CD1c-positive myeloid dendritic cell (primary cell): ENCODE results near the gene CDC14B.

Experiments
- DNase-seq: peaks from one replicate; pipeline ENCODE4 v3.0.0-alpha.2; 2016; ENCODE audit errors: extremely low spot score

Gene CDC14B

GRCh38 chr9:96502539-96503373 is 116.9 kb downstream of the CDC14B start:
- DNase-seq = no peak

DNA sequence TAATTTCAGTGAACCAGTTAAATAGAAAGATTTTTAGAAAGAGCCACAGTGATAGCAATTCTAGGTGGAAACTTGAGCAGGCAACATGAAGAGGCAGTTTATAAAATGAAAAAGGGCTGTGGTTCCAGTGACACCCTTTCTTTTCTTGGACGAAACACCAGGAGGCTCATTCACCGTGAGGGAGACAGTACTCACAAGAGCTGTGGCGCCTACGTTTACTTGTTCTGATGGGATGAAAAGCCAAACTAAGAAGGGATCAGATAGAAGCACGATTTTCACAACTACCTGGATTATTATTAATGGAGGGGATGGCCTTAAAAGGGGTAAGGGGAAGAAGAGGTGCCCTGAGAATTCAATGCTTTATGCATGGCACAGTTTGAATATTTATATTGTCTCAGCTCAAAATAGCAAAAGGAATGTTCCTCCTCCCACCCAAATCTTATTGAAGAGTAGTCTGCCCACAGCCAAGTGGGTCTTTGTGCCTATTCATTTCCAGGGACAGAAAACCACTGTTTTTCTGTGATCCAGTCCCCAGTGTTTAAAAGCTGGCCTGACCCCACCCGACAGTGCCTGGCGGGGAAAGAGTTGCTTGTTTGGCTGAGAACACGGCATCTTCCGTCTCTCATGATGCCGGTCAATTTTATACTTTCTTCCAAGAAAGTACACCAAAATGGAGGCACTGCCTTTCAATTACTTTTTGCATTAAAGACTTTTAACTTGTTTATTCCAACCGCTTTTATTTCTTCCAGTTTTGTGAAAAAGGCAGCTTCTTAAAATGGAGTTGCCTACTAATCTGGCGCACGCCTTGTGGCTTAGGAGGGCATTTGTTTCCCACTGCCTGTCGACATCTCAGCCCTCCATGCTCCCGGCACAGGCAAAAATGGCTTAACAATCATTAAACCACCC is 117.8 kb downstream of the CDC14B start:
- no peak for DNase-seq

GRCh38 chr9:96500696-96501632 is 118.7 kb downstream of the CDC14B start:
- no peak for DNase-seq

DNA sequence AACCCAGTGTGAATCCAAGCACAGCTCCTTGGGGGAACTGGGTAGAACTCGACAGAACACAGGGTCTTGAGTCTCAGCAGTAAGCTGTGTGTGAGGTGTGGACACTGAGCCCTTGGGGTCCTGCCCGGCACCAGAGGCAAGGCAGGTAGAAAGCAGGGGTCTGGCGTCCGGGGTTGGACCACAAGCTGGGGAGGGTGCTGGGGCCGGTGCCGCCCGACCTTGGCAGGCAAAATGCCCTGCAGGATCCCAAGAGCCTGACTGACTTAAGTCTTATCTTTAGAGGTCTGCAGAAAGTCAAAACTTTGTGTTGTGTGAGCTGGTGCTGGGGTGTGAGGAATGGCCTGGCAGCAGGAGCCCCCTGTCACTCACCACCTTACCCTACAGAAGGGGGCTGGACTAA is 120.4 kb downstream of the CDC14B start:
- DNase-seq = no peak

GRCh38 chr9:96498796-96499195 is 120.8 kb downstream of the CDC14B start:
- DNase-seq = no peak

- DNase-seq = no peak
Measured at GRCh38 chr9:96497117-96497399, 122.6 kb downstream of the CDC14B start.

DNA sequence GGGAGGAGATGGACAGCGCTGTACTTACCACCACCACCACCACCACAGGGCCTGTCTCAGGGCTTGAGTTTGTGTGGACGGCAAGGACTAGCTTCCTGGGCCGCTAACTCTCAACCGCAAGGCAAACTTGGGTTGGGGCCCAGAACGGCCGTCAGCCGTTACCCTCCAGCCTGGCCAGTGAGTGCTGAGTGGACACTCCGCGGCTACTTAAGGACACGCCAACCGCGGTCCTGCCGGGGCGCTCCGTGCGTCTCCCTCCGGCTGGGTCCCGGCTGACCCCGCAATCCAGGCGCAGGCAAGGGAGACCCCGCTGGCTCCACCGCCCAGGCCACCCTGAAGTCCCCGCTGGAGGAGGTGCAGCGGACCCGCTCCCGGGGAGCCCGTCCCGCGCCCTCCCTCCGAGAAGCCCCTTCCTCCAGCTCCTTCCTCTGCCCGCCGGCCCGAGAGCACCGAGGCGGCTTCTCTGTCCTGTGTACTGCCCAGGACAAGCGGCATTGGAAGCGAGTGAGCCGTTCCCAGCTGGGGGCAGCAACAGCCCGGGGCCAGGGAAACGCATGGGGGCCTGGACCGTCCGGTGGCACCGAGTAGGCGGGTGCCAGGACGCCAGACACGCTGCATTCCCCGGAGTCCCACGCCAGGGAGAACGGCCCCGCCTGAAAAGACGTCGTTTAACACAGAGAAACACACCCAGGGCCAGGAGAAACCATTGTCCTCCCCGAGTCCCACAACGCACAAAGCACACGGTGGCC is 123.1 kb downstream of the CDC14B start:
- no peak for DNase-seq

DNA sequence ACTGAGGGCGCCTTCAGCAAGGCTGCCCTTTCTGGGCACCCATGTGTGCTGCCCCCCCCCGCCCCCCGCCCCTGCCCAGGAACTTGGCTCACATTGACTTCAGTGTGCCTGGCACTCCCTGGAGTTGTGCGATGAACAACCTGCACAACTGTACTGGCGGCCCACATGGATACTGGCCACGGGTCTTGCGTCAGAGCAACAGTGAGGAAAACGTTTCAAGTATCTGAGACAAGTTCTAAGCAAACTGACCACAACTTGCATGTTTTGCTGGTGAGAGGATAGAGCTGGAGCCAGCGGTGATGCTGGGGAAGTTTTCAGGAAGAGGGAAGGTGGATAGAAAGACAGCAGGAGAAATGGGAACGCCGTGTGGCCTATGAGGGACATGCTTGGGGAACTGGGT is 124.3 kb downstream of the CDC14B start:
- no peak for DNase-seq

DNA sequence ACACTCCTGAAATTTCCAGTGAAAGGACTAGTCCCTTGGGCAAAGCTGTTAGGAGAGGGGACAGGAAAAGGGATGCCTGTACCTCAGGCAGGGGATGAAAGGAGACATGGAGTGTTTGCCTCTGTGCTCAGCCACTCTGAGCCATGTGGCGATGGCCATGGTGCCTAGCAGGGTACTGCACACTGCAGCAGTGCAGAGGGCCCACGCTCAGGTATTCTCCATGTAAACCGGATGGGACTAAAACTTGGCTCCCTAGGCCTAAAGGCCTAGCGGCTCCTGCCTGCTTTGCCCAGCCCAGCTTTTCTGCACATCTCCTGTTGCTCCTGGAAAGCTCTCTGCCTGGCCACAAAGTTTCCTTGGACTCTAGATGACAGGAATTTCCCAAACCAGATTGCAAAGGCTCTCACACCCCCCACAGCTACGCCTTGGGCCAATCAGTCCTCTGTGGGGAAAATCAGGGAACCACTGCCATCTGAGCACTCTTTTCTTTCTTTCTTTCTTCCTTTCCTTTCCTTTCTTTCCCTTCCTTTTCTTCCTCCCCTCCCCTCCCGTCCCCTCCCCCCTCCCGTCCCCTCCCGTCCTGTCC is 125.3 kb downstream of the CDC14B start:
- DNase-seq = no peak

GRCh38 chr9:96493757-96494156 is 125.9 kb downstream of the CDC14B start:
- no peak for DNase-seq

- DNase-seq = no peak
Measured at GRCh38 chr9:96492993-96493531, 126.6 kb downstream of the CDC14B start.

GRCh38 chr9:96491880-96492525 is 127.6 kb downstream of the CDC14B start:
- no peak for DNase-seq

GRCh38 chr9:96491079-96491879 is 128.4 kb downstream of the CDC14B start:
- no peak for DNase-seq

GRCh38 chr9:96490534-96491078 is 129.0 kb downstream of the CDC14B start:
- no peak for DNase-seq

DNA sequence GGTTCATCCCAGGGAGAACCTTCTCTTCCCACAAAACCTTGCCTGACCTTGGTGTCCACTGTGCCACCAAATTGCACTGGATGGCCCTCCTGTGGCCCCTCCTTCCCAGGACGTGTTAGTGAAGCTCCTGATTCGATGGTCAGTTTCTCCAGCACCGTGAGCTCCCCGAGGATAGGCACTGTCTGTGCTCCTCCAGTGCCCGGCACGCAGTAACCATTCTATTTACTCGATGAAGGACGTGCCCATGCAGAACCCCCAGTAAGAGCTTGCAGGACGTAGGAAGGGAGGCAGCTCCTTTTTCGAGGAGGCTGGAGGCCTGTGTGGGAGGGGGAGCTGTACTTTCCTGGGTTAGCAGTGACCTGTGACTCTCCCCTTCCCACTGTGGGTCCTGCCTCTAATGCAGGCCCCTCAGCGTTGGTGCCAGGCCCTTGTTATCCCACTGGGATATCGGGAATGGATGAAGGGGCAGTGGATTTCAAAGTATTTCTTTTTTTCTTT is 130.1 kb downstream of the CDC14B start:
- DNase-seq = no peak

DNA sequence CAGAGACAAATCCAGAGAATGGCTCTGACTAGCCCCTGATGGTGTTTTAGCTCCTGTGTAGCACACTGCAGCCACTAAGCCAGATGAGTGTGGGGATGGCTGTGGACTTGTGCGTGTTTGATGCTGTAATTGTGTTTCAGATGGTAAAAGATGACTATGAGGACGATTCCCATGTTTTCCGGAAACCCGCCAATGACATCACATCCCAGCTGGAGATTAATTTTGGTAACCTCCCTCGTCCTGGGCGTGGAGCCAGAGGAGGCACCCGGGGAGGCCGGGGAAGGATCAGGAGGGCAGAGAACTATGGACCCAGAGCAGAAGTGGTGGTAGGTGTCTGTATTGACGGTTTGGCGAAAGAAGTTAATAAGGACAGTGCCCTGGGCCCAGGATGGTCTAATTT is 131.7 kb downstream of the CDC14B start:
- no peak for DNase-seq

DNA sequence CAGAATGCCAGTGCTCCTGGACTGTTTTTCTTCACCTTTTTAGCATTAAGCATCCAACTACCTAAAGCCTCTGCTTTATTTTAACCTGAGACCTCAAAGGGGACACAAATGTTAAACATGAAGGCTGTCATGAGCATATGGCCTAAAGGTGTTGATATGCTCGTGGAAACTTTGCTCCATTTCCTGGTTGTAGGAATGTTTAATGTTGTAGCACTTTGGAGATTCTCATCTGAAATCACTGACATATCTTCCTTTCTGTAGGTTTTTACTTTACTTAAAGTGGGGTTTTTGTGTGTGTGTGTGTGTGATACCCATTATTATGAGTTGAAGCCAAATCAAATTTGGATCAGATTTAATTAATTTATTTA is 132.6 kb downstream of the CDC14B start:
- DNase-seq = no peak

DNA sequence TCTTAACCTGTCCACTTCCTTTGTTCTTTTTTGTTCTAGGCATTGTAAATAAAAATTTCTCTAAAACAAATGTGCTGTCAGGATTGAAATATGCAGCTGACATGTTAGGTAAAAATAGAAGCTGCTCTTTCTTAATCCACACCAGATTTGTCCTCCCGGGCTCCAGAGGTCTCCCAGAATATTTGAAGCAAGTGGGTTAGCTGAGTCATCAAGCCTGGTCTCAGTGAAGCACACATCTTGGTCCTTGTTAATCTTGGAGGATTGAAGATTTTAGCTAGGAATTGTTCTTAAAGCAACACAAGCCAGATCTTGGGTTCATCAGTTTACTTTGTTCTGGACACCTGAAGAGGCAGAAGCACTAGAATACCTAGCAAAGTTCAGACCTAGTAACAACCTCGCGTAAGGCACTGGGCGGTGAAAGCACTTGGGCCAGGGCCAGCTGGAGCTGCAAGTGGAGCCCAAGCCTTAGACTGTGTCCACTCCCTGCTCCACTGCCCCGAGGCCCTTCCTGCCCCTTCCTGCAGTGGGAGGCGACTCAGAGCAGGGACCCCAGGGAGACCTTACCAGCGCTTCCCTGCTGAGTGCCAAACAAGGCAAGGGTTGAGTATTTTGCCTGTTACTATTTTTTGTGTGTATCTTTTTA is 133.1 kb downstream of the CDC14B start:
- DNase-seq = no peak
